GM18520 (cell line): Measurements from ENCODE around the gene DPYSL3.

Experiments
- ATAC-seq: cut with Tn5 transposase; IDR thresholded peaks from one replicate; pipeline ENCODE4 v1.9.1; 2021; ENCODE audit not compliant: unreplicated experiment

DPYSL3 gene

GRCh38 chr5:147441191-147441695 lies 68.6 kb downstream of the DPYSL3 start:
- ATAC-seq = no peak

GRCh38 chr5:147439254-147439653 lies 70.6 kb downstream of the DPYSL3 start:
- no peak for ATAC-seq

- no peak for ATAC-seq
These were observed 72.7 kb downstream of the DPYSL3 start for GRCh38 chr5:147437161-147437596.

GRCh38 chr5:147436596-147436995 lies 73.3 kb downstream of the DPYSL3 start:
- peak; percentile 86 for ATAC-seq

DNA sequence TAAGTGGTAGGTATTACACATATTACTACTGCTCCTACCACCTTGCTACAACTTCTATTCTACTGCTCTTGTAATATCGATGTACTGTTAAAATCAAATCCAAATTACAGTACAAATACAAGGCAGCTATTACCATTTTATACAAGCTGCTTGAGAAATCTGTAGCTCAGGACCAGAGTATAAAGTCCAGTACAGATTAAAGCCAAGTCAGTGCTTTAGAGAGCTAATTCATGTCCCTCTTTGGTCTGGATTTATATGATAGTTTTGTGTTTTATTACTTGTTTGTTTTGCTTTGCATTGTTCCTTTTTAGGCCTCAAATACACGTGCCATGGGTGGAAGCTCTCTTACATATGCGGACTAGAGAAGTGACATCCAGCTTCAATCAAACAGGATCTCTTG lies 75.8 kb downstream of the DPYSL3 start:
- no peak for ATAC-seq

DNA sequence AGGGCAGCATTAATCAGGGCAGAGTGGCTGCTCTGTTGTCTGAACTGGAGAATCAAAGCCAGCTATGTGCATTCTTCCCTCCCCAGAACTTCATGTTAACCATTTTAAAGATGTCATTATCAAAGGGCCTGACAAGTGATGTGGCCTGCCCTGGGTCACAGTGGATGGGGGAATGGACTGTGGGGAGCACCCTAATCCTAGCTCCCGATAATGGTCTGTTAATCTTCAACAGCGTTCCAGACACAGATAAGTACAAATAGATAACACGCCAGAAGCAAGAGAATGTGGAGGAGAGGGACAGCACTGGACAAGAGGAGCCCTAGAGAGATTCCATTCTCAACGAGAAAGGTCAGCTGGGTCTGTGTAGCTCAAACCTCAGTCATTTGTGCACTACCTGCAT lies 77.5 kb downstream of the DPYSL3 start:
- no peak for ATAC-seq

- no peak for ATAC-seq
These were observed 78.3 kb downstream of the DPYSL3 start for GRCh38 chr5:147431586-147431985.

DNA sequence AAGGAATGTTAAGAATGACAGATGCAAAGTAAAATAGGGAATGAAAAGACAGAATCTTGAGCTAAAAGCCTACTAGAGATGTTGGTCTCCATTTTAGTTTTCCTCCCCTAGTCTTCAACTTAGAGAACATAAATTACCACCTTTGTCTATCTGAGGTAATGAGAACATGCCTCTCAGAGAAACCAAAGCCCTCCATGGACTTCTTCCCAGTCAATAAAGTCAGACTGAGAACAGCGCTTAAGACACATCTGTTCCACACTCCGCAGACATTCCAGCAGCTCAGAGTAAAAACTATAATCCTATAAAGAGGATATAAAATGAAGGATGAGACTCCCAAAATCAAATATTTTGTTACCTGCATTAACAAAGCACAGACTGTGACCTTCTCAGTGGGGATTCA lies 79.2 kb downstream of the DPYSL3 start:
- ATAC-seq = no peak

- no peak for ATAC-seq
These were observed 82.1 kb downstream of the DPYSL3 start for GRCh38 chr5:147427521-147428401.

GRCh38 chr5:147426640-147427327 lies 83.1 kb downstream of the DPYSL3 start:
- ATAC-seq = no peak

- ATAC-seq = no peak
These were observed 91.3 kb downstream of the DPYSL3 start for GRCh38 chr5:147418613-147419012.

GRCh38 chr5:147417135-147417813 lies 92.6 kb downstream of the DPYSL3 start:
- ATAC-seq = no peak

GRCh38 chr5:147415651-147416050 lies 94.2 kb downstream of the DPYSL3 start:
- ATAC-seq = no peak

GRCh38 chr5:147413266-147413665 lies 96.6 kb downstream of the DPYSL3 start:
- ATAC-seq = no peak

GRCh38 chr5:147412561-147412960 lies 97.3 kb downstream of the DPYSL3 start:
- no peak for ATAC-seq

- ATAC-seq = no peak
These were observed 98.2 kb downstream of the DPYSL3 start for GRCh38 chr5:147411359-147412319.

DNA sequence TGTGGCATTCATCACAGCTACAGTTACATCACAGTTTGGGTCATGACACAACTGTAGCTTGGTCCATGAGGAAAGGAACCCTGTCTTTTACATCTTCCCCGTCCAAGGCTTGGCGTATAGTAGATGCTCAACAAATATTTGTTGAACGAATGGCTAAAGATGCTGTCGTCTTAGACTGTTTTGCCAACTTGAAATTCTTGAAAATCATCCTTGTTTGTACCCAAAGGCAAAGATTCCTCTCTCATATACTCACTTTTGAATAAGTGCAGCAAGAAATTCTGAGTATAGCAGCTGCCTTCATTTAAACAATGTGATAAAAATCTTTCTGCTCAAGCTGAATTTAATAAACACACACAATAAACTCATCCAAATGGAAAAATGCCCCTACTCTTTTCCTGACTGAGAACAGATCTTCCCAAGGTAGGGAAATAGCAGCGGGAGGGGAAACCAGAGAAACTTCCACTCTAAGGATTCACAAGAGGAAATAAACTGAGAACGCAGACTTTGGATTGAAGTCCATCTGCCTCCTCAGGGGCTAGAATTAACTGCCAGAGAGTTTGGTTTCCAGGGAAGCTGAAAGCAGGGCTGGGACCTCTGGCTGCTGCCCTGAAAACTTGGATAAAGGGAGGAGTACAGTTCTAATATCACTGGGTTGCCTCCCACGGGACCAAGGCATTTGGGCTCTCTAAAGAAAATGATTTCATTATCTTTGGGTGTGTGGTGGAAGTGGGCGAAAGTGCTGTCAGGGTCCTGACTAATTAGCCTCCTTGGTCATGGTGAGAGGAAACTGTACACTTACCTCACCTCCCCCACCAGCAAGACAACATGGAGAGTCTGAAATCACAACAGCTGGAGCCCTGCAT lies 99.1 kb downstream of the DPYSL3 start:
- no peak for ATAC-seq

DNA sequence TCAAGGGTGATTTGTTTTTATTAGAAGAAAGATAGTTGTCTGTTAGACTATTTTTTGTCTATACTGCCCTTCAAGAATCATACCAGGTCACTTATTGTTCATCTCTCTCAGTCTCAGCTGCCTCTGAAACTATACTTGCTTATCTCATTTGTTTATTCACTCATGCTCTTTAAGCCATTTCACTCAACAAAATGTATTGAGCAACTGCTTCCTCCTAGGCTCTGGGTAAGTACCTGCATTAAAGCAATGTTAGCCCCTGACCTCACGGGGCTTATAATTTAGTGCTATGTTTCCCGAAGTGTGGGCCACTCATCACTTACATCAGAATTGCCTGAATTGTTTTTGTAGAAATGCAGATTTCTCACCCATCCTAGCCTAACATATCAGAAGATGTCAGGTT lies 100.9 kb downstream of the DPYSL3 start:
- ATAC-seq = no peak

- ATAC-seq = no peak
These were observed 102.7 kb downstream of the DPYSL3 start for GRCh38 chr5:147407094-147407681.
